Ovary (tissue), 3 donors: ENCODE results near the gene MRPL22.

Experiments used
- POLR2A ChIP-seq: fragments of 450-650 bp; IDR thresholded peaks from one replicate; pipeline ENCODE4 v1.6.1; 2017; ENCODE audit warnings: antibody characterized with exemption, mild to moderate bottlenecking, moderate library complexity
- TF ChIP-seq, protein P1 (sequence below), 3 donors: fragments of 450-650 bp in 2 of 3; fragments of 200-600 bp in 1 of 3; IDR thresholded peaks; one replicate each; pipeline versions ENCODE4 v1.5.1 to v1.8.0; 2016 to 2022; ENCODE audit warnings: antibody characterized with exemption in 3 of 3, mild to moderate bottlenecking in 1 of 3
- donor health status: DM: no; HTN: no; CAD: no.

DNA sequence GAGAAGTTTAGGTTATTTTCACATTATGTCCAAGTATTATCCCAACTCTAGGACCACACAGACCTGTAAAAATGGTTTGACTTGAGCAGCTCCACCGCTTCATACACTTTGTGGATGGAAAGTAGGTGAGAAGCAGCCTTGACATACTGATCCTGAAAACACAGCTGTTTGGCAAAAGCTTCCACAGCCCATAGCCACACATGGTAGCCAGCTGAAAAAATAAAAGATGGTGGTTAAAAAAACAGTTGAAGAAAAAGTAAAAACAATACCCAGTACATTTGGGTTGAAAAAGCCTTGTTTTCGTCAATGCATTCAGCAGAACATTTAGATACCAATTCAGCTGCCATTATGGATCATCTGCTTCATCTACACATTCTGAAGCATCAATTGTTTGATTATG, 39.6 kb upstream of the MRPL22 start:
- TF ChIP-seq POLR2A = no peak
- TF ChIP-seq, protein P1, sequence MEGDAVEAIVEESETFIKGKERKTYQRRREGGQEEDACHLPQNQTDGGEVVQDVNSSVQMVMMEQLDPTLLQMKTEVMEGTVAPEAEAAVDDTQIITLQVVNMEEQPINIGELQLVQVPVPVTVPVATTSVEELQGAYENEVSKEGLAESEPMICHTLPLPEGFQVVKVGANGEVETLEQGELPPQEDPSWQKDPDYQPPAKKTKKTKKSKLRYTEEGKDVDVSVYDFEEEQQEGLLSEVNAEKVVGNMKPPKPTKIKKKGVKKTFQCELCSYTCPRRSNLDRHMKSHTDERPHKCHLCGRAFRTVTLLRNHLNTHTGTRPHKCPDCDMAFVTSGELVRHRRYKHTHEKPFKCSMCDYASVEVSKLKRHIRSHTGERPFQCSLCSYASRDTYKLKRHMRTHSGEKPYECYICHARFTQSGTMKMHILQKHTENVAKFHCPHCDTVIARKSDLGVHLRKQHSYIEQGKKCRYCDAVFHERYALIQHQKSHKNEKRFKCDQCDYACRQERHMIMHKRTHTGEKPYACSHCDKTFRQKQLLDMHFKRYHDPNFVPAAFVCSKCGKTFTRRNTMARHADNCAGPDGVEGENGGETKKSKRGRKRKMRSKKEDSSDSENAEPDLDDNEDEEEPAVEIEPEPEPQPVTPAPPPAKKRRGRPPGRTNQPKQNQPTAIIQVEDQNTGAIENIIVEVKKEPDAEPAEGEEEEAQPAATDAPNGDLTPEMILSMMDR (IDR thresholded peaks at IDR 0.05) = no peak
